ENCODE data around the gene HELT.

- TF ChIP-seq CTCF (IDR thresholded peaks at IDR 0.05; ENCODE audit: low read length), result no peak
- no peak for TF ChIP-seq EZH2 (optimal IDR thresholded peaks at IDR 0.05; ENCODE audit: low read depth, low read length)
- no peak for TF ChIP-seq EZH2phosphoT487 (IDR thresholded peaks at IDR 0.05; ENCODE audit: low read length)
Observed at GRCh38 chr4:184978211-184978610, 40.1 kb upstream of the HELT start.
